ENCODE results near the gene CCDC148.

The CCDC148 gene

DNA sequence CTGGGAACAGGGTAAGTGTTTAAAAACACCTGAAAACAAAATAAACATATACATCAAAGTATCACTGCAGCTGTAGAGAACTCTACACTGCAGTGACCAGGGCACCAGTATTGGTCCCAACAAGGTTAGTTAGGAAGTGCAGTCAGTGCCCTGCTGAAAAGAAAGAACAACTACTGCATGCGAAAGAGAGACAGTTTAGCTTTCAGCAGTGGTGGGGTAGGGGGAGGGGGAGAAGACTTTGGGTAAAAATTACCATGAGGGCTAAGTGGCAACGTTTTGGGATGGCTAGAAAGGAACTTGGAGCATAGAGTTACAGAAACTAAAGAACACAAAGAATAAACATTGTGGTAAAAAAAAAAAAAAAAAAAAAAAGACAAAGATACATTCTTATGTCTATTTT is 242.8 kb downstream of the CCDC148 start:
- Histone ChIP-seq H3K27ac (ENCODE audit: low read depth, low read length) (no peak overlapping the region), H3K9ac (ENCODE audit: low read length) (no peak overlapping the region)

DNA sequence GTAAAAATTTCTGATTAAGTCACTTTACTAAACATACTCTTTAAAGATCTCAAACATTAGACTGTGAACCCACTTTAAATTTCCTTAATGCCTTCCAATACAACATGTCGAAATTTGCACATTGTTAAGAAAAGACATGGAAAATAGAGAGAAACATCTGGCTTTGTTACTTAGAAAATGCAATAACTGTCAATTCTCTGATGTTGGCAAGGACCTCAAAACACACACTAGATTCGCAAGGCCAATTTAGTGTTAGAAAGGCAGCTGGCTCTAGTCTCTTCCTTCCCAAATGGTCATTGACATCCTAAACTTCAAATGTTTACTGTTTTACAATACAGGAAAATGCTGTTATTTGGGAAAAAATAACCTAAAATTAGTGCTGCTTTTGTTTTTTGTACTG is 244.3 kb downstream of the CCDC148 start:
- Histone ChIP-seq H3K9me3 (ENCODE audit: control insufficient read depth, insufficient read depth, low read depth, low read length) (no peaks in the 10 kb centered on the region), H3K4me1 (ENCODE audit: control insufficient read depth, insufficient read depth, low read length) (peaks cover 14% of the 10 kb centered on the region), H3K27me3 (ENCODE audit: control insufficient read depth, insufficient read depth, low read length) (no peaks in the 10 kb centered on the region), H3K27ac (ENCODE audit: low read depth, low read length) (no peak overlapping the region), H3K9ac (ENCODE audit: low read length) (no peak overlapping the region), H3K4me3 (ENCODE audit: low read depth, low read length) (no peak overlapping the region), H3K36me3 (ENCODE audit: control insufficient read depth, insufficient read depth, low read length) (no peaks in the 10 kb centered on the region)

More for the DNA sequence above, 242.8 kb downstream of the CCDC148 start:
- no peaks in the 10 kb centered on the region for H3K9me3 ChIP-seq (ENCODE audit: control insufficient read depth, insufficient read depth, low read depth, low read length)
- H3K4me3 ChIP-seq (ENCODE audit: low read depth, low read length), result no peak overlapping the region
- H3K4me1 ChIP-seq (ENCODE audit: control insufficient read depth, insufficient read depth, low read length), result peaks cover 14% of the 10 kb centered on the region
- H3K27me3 ChIP-seq (ENCODE audit: control insufficient read depth, insufficient read depth, low read length), result no peaks in the 10 kb centered on the region
- H3K36me3 ChIP-seq (ENCODE audit: control insufficient read depth, insufficient read depth, low read length), result no peaks in the 10 kb centered on the region

DNA sequence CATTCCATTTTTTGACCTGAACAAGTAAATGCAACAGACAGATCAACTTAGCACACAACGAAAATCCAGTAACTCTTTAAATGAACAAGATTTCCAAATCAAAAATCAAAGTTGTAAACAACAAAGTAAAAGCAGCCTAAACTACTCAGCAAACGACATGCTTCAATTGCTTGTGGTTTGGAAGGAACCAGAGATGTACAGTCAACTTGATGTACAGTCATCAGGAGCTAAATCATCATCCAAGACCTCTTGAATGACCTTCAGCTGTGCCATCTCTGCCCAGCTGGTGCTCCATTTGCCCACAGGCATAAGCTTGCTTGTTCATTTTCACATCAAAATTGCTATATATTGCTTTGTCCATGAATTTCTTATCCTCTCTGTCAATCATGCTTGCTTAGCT is 245.1 kb downstream of the CCDC148 start:
- Histone ChIP-seq H3K4me1 (ENCODE audit: control insufficient read depth, insufficient read depth, low read length) (peaks cover 14% of the 10 kb centered on the region), H3K9me3 (ENCODE audit: control insufficient read depth, insufficient read depth, low read depth, low read length) (no peaks in the 10 kb centered on the region), H3K4me3 (ENCODE audit: low read depth, low read length) (no peak overlapping the region), H3K36me3 (ENCODE audit: control insufficient read depth, insufficient read depth, low read length) (no peaks in the 10 kb centered on the region), H3K27me3 (ENCODE audit: control insufficient read depth, insufficient read depth, low read length) (no peaks in the 10 kb centered on the region), H3K9ac (ENCODE audit: low read length) (no peak overlapping the region), H3K27ac (ENCODE audit: low read depth, low read length) (no peak overlapping the region)

DNA sequence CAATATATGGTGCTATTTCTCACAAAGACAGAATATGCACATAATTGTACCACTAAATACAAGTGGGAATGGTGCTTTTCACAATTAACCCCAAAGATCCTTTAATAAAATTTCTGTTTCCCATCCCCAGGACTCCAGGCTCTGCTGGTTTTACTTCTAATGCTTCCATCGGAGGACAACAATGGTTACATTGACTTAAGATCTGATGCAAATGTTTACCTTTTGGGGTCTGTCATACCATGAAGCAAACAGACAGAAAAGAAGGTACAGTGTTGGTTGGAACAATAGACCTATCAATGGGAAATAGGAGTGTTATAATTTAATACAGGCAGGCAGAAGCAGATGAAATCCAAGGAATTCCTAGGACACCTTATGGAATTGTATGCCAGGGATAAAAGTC is 249.2 kb downstream of the CCDC148 start:
- H3K4me3 ChIP-seq (ENCODE audit: low read depth, low read length), result no peak overlapping the region
- no peaks in the 10 kb centered on the region for H3K36me3 ChIP-seq (ENCODE audit: control insufficient read depth, insufficient read depth, low read length)
- no peaks in the 10 kb centered on the region for H3K9me3 ChIP-seq (ENCODE audit: control insufficient read depth, insufficient read depth, low read depth, low read length)
- H3K27me3 ChIP-seq (ENCODE audit: control insufficient read depth, insufficient read depth, low read length), result no peaks in the 10 kb centered on the region
- no peak overlapping the region for H3K27ac ChIP-seq (ENCODE audit: low read depth, low read length)
- H3K9ac ChIP-seq (ENCODE audit: low read length), result no peak overlapping the region
- no peaks in the 10 kb centered on the region for H3K4me1 ChIP-seq (ENCODE audit: control insufficient read depth, insufficient read depth, low read length)

DNA sequence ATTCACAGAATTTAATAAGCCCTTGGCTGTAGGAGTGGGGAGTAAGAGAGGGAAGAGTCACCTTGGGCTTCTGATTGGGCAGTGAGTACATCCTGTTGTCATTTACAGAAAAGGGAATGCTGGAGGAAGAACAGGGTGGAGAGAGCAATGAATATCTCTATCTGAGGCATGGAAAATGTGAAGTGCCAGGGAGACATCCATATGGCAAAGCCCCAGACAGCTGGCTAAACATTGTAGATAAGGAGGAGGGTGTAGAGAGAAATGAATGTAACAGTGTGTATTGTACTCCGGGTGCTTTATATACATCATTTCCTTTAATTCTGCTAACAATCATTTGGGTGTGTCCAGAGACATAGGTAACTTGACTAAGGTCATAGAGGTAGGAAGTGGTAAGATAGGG is 251.3 kb downstream of the CCDC148 start:
- no peaks in the 10 kb centered on the region for H3K27me3 ChIP-seq (ENCODE audit: control insufficient read depth, insufficient read depth, low read length)
- no peaks in the 10 kb centered on the region for H3K4me1 ChIP-seq (ENCODE audit: control insufficient read depth, insufficient read depth, low read length)
- no peak overlapping the region for H3K27ac ChIP-seq (ENCODE audit: low read depth, low read length)
- no peaks in the 10 kb centered on the region for H3K36me3 ChIP-seq (ENCODE audit: control insufficient read depth, insufficient read depth, low read length)
- H3K4me3 ChIP-seq (ENCODE audit: low read depth, low read length), result no peak overlapping the region
- H3K9ac ChIP-seq (ENCODE audit: low read length), result no peak overlapping the region
- H3K9me3 ChIP-seq (ENCODE audit: control insufficient read depth, insufficient read depth, low read depth, low read length), result no peaks in the 10 kb centered on the region

DNA sequence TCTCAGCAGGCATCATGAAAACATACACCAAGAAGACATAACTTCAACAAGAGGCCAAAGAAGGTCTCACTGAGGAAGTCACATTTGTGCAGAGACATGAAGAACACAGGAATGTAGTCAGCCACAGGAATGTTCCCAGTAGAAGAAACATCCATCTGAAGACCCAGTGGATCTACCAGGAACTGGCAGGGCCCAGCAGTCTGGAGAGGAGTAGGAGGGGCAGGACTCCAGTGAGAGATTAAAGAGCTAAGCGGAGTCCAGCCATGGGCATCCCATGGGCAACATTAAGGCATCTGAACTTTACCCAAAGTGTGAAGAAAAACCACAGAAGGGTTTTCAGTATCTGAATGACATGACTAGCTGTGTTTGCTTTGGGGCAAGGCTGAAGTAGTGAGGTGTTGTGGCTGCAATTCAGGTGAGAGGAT is 251.8 kb downstream of the CCDC148 start:
- Histone ChIP-seq H3K27ac (ENCODE audit: low read depth, low read length) (no peak overlapping the region), H3K9me3 (ENCODE audit: control insufficient read depth, insufficient read depth, low read depth, low read length) (no peaks in the 10 kb centered on the region), H3K27me3 (ENCODE audit: control insufficient read depth, insufficient read depth, low read length) (no peaks in the 10 kb centered on the region), H3K36me3 (ENCODE audit: control insufficient read depth, insufficient read depth, low read length) (no peaks in the 10 kb centered on the region), H3K9ac (ENCODE audit: low read length) (no peak overlapping the region), H3K4me1 (ENCODE audit: control insufficient read depth, insufficient read depth, low read length) (no peaks in the 10 kb centered on the region), H3K4me3 (ENCODE audit: low read depth, low read length) (no peak overlapping the region)

DNA sequence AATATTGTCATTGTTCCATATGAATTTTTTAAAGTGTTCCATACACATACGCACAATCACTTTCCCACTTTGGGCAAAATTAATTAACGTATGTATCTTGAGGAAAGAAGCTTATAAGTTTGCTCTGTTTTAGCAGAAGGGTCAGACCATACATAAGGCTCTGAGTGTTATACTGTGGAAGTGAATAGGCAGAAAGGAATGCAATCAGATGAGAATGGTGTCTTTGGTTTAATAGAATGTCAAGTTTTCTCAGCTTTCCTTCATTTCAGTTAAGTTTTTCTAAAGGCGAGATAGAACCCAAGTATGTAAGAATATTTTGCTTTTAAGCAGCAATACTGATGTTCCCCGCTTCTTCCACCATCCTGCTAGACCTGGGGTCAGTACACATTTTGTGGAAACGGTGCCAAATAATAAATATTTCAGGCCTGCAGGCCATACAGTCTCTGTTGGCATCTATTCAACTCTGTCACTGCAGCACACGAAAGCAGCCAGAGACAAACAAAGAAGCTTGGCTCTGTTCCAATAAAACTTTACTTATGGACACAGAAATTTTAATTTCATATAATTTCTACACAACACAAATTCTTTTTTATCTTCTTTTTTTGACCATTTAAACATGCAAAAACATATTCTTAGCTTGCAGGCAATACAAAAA is 254.3 kb downstream of the CCDC148 start:
- Histone ChIP-seq H3K9me3 (ENCODE audit: control insufficient read depth, insufficient read depth, low read depth, low read length) (no peaks in the 10 kb centered on the region), H3K4me3 (ENCODE audit: low read depth, low read length) (no peak overlapping the region), H3K36me3 (ENCODE audit: control insufficient read depth, insufficient read depth, low read length) (no peaks in the 10 kb centered on the region), H3K9ac (ENCODE audit: low read length) (no peak overlapping the region), H3K27me3 (ENCODE audit: control insufficient read depth, insufficient read depth, low read length) (no peaks in the 10 kb centered on the region), H3K27ac (ENCODE audit: low read depth, low read length) (no peak overlapping the region), H3K4me1 (ENCODE audit: control insufficient read depth, insufficient read depth, low read length) (no peaks in the 10 kb centered on the region)

DNA sequence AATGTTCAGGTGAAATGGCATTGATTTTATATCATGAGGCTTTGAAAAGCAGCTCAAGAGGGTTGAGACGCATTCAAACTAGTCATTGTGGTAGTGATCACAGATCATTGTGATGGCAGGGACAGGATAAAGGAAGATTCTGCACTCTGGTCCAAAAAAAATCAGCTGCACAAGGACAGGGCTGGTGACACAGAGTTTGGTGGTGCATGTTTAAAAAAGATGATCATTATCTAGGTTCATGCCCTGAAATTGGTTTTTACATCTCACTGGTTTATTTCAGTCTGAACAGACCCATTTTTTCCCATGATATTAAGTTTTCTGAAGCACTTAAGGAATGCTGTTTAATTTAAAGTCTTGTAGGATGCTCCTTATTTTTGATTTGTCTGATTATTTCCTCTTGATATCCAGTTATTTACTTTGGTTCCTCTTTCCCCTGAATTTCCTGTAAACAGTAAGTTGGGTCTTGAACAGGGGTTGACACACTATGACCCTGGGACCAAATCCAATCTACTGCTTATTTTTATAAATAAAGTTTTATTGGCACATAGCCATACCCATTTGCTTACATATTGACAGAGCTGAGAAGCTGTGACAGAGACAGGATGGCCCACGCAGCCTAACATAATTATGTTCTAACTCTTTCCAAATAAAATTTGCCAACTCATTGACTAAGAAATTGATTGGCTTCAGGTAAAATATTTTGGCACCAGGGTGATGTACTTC is 256.5 kb downstream of the CCDC148 start:
- Histone ChIP-seq H3K4me3 (ENCODE audit: low read depth, low read length) (no peak overlapping the region), H3K27me3 (ENCODE audit: control insufficient read depth, insufficient read depth, low read length) (no peaks in the 10 kb centered on the region), H3K27ac (ENCODE audit: low read depth, low read length) (no peak overlapping the region), H3K4me1 (ENCODE audit: control insufficient read depth, insufficient read depth, low read length) (no peaks in the 10 kb centered on the region), H3K36me3 (ENCODE audit: control insufficient read depth, insufficient read depth, low read length) (no peaks in the 10 kb centered on the region), H3K9me3 (ENCODE audit: control insufficient read depth, insufficient read depth, low read depth, low read length) (no peaks in the 10 kb centered on the region), H3K9ac (ENCODE audit: low read length) (no peak overlapping the region)

DNA sequence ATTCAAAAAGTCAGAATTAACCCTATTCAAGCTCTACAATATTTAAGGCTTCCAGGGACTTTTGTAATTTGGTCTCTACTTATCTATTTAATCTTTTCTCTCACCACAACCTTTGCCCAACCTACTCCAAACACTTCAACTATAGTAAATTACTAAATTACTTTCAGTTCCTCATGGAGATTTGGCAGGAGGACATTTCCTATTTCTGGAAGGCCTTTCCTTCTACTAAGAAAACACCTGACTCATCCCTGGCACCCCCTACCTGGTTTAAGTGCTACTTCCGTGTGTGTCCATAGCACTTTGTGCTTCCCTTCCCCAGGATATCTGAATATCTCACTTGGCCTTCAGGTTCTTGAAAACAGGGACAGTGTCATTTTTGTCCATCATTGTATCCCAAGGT is 258.6 kb downstream of the CCDC148 start:
- no peaks in the 10 kb centered on the region for H3K4me1 ChIP-seq (ENCODE audit: control insufficient read depth, insufficient read depth, low read length)

DNA sequence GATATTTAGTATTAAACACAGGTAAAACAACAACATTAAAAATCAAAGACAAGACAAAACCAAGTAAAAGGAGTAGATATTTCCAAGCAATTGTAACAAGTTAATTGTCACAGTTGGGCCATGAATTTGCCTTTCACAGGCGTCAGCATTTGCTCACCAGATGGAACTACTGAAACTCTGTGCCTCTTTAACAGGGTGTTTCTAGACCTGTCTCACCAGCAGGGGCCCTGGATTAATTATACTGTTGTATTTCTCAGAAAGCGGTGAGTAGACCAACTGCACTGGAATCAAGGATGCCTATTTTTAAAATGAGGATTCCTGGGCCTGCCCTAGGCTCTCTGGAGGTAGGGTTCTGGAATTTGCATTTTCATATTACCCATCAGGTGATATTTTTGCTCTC is 262.3 kb downstream of the CCDC148 start:
- Histone ChIP-seq H3K27ac (ENCODE audit: low read depth, low read length) (no peak overlapping the region), H3K9me3 (ENCODE audit: control insufficient read depth, insufficient read depth, low read depth, low read length) (no peaks in the 10 kb centered on the region), H3K27me3 (ENCODE audit: control insufficient read depth, insufficient read depth, low read length) (no peaks in the 10 kb centered on the region), H3K36me3 (ENCODE audit: control insufficient read depth, insufficient read depth, low read length) (no peaks in the 10 kb centered on the region), H3K4me3 (ENCODE audit: low read depth, low read length) (no peak overlapping the region), H3K9ac (ENCODE audit: low read length) (no peak overlapping the region), H3K4me1 (ENCODE audit: control insufficient read depth, insufficient read depth, low read length) (peaks cover 17% of the 10 kb centered on the region)

More for the DNA sequence above, 258.6 kb downstream of the CCDC148 start:
- no peak overlapping the region for H3K4me3 ChIP-seq (ENCODE audit: low read depth, low read length)
- H3K9me3 ChIP-seq (ENCODE audit: control insufficient read depth, insufficient read depth, low read depth, low read length), result no peaks in the 10 kb centered on the region
- no peaks in the 10 kb centered on the region for H3K27me3 ChIP-seq (ENCODE audit: control insufficient read depth, insufficient read depth, low read length)
- H3K36me3 ChIP-seq (ENCODE audit: control insufficient read depth, insufficient read depth, low read length), result no peaks in the 10 kb centered on the region
- no peak overlapping the region for H3K27ac ChIP-seq (ENCODE audit: low read depth, low read length)
- H3K9ac ChIP-seq (ENCODE audit: low read length), result no peak overlapping the region

DNA sequence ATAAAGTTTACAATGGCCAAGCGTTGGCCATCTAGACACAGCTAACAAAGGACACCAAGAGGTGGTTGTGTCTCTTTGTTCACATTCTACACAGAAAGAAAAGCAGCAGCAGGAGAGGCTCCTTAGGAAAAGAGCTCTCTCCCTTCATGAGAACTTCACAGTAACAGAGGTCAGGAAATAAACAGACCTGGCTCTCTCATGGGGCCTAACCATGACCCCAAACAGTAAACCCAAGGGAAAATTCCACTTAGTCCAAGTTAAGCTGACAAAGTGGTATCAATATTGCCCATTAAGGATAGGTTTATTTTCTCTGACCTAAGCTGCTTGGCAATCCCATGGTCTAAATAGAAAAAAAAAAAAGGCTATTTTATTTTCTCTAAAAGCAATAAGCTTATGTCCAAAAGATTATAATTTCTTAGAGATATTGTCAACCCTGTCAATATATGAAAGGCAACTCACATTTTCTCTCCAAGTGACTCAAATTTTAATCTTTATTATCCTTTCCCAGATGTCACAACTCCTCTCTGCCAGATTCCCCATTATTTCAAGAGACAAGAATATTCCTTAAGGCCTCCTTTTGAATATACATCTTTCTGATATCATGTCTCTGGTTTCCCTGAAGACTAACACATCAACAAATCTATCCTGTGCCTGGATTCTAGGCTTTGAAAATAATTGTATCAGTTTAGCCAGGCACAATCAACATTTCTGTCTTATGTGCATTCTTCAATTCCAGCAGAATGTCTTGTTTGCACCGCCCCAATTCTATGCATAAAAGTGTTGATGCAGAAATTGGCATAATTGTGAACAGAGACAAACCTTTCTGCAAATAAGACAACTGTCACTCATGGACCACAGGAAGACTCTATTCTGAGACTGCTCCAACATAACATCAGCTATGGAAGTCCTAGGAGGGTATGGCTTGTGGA is 263.8 kb downstream of the CCDC148 start:
- Histone ChIP-seq H3K9me3 (ENCODE audit: control insufficient read depth, insufficient read depth, low read depth, low read length) (no peaks in the 10 kb centered on the region), H3K27me3 (ENCODE audit: control insufficient read depth, insufficient read depth, low read length) (no peaks in the 10 kb centered on the region), H3K27ac (ENCODE audit: low read depth, low read length) (no peak overlapping the region), H3K9ac (ENCODE audit: low read length) (no peak overlapping the region), H3K36me3 (ENCODE audit: control insufficient read depth, insufficient read depth, low read length) (no peaks in the 10 kb centered on the region), H3K4me1 (ENCODE audit: control insufficient read depth, insufficient read depth, low read length) (peaks cover 17% of the 10 kb centered on the region), H3K4me3 (ENCODE audit: low read depth, low read length) (no peak overlapping the region)

Data from HUES6 (cell line).